H9 (cell line): ENCODE results near the gene BSN. TPM values are rescaled to one million over a fixed set of nuclear protein-coding genes. Genes with fewer than 3 reads are reported as not detected.

Source experiments
- DNase-seq: peaks from one replicate; pipeline ENCODE4 v3.0.0-alpha.2; 2017
- H2AFZ ChIP-seq: one replicate; pipeline ENCODE4 v1.6.1; 2013; ENCODE audit warnings: mild to moderate bottlenecking, low read length, control low read depth, moderate library complexity
- H2AK5ac ChIP-seq: 2 replicates; pipeline ENCODE4 v1.6.1; 2013; ENCODE audit warnings: low read length, control low read depth, mixed read lengths; ENCODE audit not compliant: insufficient read length
- H2BK120ac ChIP-seq: one replicate; pipeline ENCODE4 v1.6.1; 2013; ENCODE audit warnings: low read depth, mild to moderate bottlenecking, low read length, control low read depth, inconsistent platforms; ENCODE audit not compliant: poor library complexity, severe bottlenecking
- H2BK12ac ChIP-seq: 2 replicates; pipeline ENCODE4 v1.6.1; 2013; ENCODE audit warnings: low read length, control low read depth, mixed read lengths, low read depth; ENCODE audit not compliant: insufficient read length
- H2BK15ac ChIP-seq: 2 replicates; pipeline ENCODE4 v1.6.1; 2013; ENCODE audit warnings: low read depth, low read length, control low read depth
- H2BK20ac ChIP-seq: one replicate; pipeline ENCODE4 v1.6.1; 2013; ENCODE audit warnings: low read depth, mild to moderate bottlenecking, low read length, control low read depth, inconsistent platforms; ENCODE audit not compliant: poor library complexity, severe bottlenecking
- H2BK5ac ChIP-seq: 2 replicates; pipeline ENCODE4 v1.6.1; 2013; ENCODE audit warnings: low read length, control low read depth, mixed read lengths; ENCODE audit not compliant: insufficient read length
- H3K14ac ChIP-seq: 2 replicates; pipeline ENCODE4 v1.6.1; 2013; ENCODE audit warnings: low read length, control low read depth; ENCODE audit not compliant: insufficient read depth
- H3K18ac ChIP-seq: 2 replicates; pipeline ENCODE4 v1.6.1; 2013; ENCODE audit warnings: low read depth, mild to moderate bottlenecking, mixed read lengths, low read length, control low read depth; ENCODE audit not compliant: insufficient read length
- H3K23ac ChIP-seq: 2 replicates; pipeline ENCODE4 v1.6.1; 2013; ENCODE audit warnings: low read length, control low read depth, mixed read lengths, low read depth; ENCODE audit not compliant: insufficient read length
- H3K23me2 ChIP-seq: 2 replicates; pipeline ENCODE4 v1.6.1; 2013; ENCODE audit warnings: low read depth, mild to moderate bottlenecking, mixed read lengths, low read length, control low read depth; ENCODE audit not compliant: insufficient read length, poor library complexity, severe bottlenecking
- H3K27ac ChIP-seq: 2 replicates; pipeline ENCODE4 v1.5.1; 2013; ENCODE audit warnings: low read length, control low read depth, mixed read lengths, low read depth; ENCODE audit not compliant: insufficient read length
- H3K27me3 ChIP-seq: 2 replicates; pipeline ENCODE4 v1.6.1; 2013; ENCODE audit warnings: low read length, control low read depth, inconsistent platforms; ENCODE audit not compliant: insufficient read depth
- H3K4ac ChIP-seq: 2 replicates; pipeline ENCODE4 v1.6.1; 2013; ENCODE audit warnings: low read depth, mild to moderate bottlenecking, control low read depth, inconsistent platforms, low read length, moderate library complexity
- H3K4me1 ChIP-seq: 2 replicates; pipeline ENCODE4 v1.6.1; 2013; ENCODE audit warnings: low read length, control low read depth, inconsistent platforms; ENCODE audit not compliant: insufficient read depth
- H3K4me2 ChIP-seq: 2 replicates; pipeline ENCODE4 v1.6.1; 2013; ENCODE audit warnings: low read length, control low read depth, mixed read lengths; ENCODE audit not compliant: insufficient read length, insufficient read depth
- H3K56ac ChIP-seq: 2 replicates; pipeline ENCODE4 v1.6.1; 2013; ENCODE audit warnings: low read depth, mild to moderate bottlenecking, mixed read lengths, low read length, control low read depth; ENCODE audit not compliant: insufficient read length
- H3K79me1 ChIP-seq: 2 replicates; pipeline ENCODE4 v1.6.1; 2013; ENCODE audit warnings: low read depth, mild to moderate bottlenecking, moderate library complexity, low read length, control low read depth, inconsistent platforms; ENCODE audit not compliant: insufficient read depth, poor library complexity, severe bottlenecking
- H3K79me2 ChIP-seq: 2 replicates; pipeline ENCODE4 v1.6.1; 2013; ENCODE audit warnings: low read length, control low read depth, inconsistent platforms; ENCODE audit not compliant: insufficient read depth
- H3K9ac ChIP-seq: 2 replicates; pipeline ENCODE4 v1.6.1; 2013; ENCODE audit warnings: low read length, control low read depth, mixed read lengths; ENCODE audit not compliant: insufficient read length; ENCODE audit errors: extremely low read depth
- H3K9me3 ChIP-seq: one replicate; pipeline ENCODE4 v1.6.1; 2013; ENCODE audit warnings: low read depth, low read length, inconsistent platforms; ENCODE audit not compliant: control insufficient read depth
- H3T11ph ChIP-seq: one replicate; pipeline ENCODE4 v1.6.1; 2013; ENCODE audit warnings: mild to moderate bottlenecking, low read length, control low read depth, inconsistent platforms
- H4K20me1 ChIP-seq: one replicate; pipeline ENCODE4 v1.6.1; 2013; ENCODE audit not compliant: control insufficient read depth, insufficient read length, insufficient read depth
- H4K5ac ChIP-seq: 2 replicates; pipeline ENCODE4 v1.6.1; 2013; ENCODE audit warnings: low read depth, mild to moderate bottlenecking, mixed read lengths, low read length, control low read depth; ENCODE audit not compliant: insufficient read length
- H4K8ac ChIP-seq: replicated peaks from 2 replicates; pipeline ENCODE4 v1.6.1; 2013; ENCODE audit warnings: low read length, control low read depth, mixed read lengths, low read depth; ENCODE audit not compliant: insufficient read length
- H4K91ac ChIP-seq: 2 replicates; pipeline ENCODE4 v1.6.1; 2013; ENCODE audit warnings: low read depth, mild to moderate bottlenecking, moderate library complexity, mixed read lengths, low read length, control low read depth; ENCODE audit not compliant: insufficient read length
- H3K27ac Mint-ChIP-seq, 3 experiments: 2 replicates in 2 of 3; 3 replicates in 1 of 3; pipeline ENCODE4 v1.8.0; 2020 to 2021; ENCODE audit warnings: mixed read lengths in 3 of 3, mild to moderate bottlenecking in 1 of 3, moderate library complexity in 1 of 3
- H3K27me3 Mint-ChIP-seq: 2 replicates; pipeline ENCODE4 v1.8.0; 2021; ENCODE audit warnings: low read depth, mild to moderate bottlenecking, moderate library complexity, mixed read lengths
- H3K36me3 Mint-ChIP-seq, 3 experiments: 2 replicates in 2 of 3; 3 replicates in 1 of 3; pipeline ENCODE4 v1.8.0; 2020 to 2021; ENCODE audit warnings: low read depth in 3 of 3, mixed read lengths in 3 of 3; ENCODE audit not compliant: insufficient read depth in 1 of 3
- H3K4me1 Mint-ChIP-seq, 2 experiments: 2 replicates each; pipeline ENCODE4 v1.8.0; 2020; ENCODE audit warnings: mixed read lengths in 2 of 2
- H3K4me3 Mint-ChIP-seq, 2 experiments: 2 replicates in 1 of 2; 3 replicates in 1 of 2; pipeline ENCODE4 v1.8.0; 2020 to 2021; ENCODE audit warnings: mild to moderate bottlenecking in 2 of 2, mixed read lengths in 2 of 2, moderate library complexity in 1 of 2
- H3K9me3 Mint-ChIP-seq, 2 experiments: 2 replicates in 1 of 2; 3 replicates in 1 of 2; pipeline ENCODE4 v1.8.0; 2020; ENCODE audit warnings: mild to moderate bottlenecking in 2 of 2, mixed read lengths in 2 of 2, moderate library complexity in 1 of 2
- CTCF ChIP-seq: fragments of 200-600 bp; sonication (generic); conservative IDR thresholded peaks from 3 replicates; pipeline ENCODE4 v1.8.0; 2021; ENCODE audit warnings: antibody characterized with exemption, mild to moderate bottlenecking
- WGBS: extraction: QIAGEN DNeasy Blood & Tissue Kit; methylation state at CpG from one replicate; pipeline ENCODE4 v1.1.7; 2013; ENCODE audit warnings: missing lambda C conversion rate, low lambda C conversion rate, mixed read lengths; ENCODE audit not compliant: insufficient read length; ENCODE audit errors: extremely low coverage; 5-methylcytosine and 5-hydroxymethylcytosine counted together
- total RNA-seq: library from RNA; stranded (reverse); gene quantifications from 2 replicates; pipeline ENCODE4 v1.2.1, GENCODE V29; 2021

The BSN gene
- total RNA-seq, 1 experiment from 2014 or later = 2.4 TPM

GRCh38 chr3:49717211-49717958 is 163.1 kb downstream of the BSN start:
- Histone ChIP-seq H2AK5ac (no peak overlapping the region), H2BK5ac (no peak overlapping the region), H3K23ac (no peak overlapping the region), H4K5ac (no peak overlapping the region), H2AFZ (no peak overlapping the region), H3K4me2 (no peak overlapping the region), H3K79me2 (no peaks in the 10 kb centered on the region), H2BK20ac (no peak overlapping the region), H3K18ac (no peak overlapping the region), H3K27ac (no peak overlapping the region), H3K14ac (no peak overlapping the region), H4K20me1 (no peaks in the 10 kb centered on the region), H4K91ac (no peak overlapping the region), H3K56ac (no peak overlapping the region), H3K27me3 (no peaks in the 10 kb centered on the region), H3K79me1 (no peaks in the 10 kb centered on the region), H3K4ac (no peak overlapping the region), H3K4me1 (no peaks in the 10 kb centered on the region), H3K9ac (no peak overlapping the region), H3K9me3 (no peaks in the 10 kb centered on the region), H4K8ac (no peak overlapping the region), H3T11ph (no peak overlapping the region), H2BK15ac (no peak overlapping the region), H2BK12ac (no peak overlapping the region), H3K23me2 (peaks cover 10% of the 10 kb centered on the region), H2BK120ac (no peak overlapping the region)
- no peak for TF ChIP-seq CTCF
- H3K4me3 Mint-ChIP-seq = peak overlapping the region in 1 of 2 experiments; percentile 60; a peak in 2 of 5 replicates
- no peak overlapping the region for H3K27ac Mint-ChIP-seq
- WGBS = no CpG with 5 or more reads among the region's 14 CpGs
- DNase-seq = peak; percentile 25
- peaks cover 0 to 30% (median 29%) of the 10 kb centered on the region in 3 experiments; a peak in 6 of 7 replicates for H3K36me3 Mint-ChIP-seq
- peaks cover 4% of the 10 kb centered on the region for H3K27me3 Mint-ChIP-seq
- peaks cover 8 to 10% of the 10 kb centered on the region in 2 experiments for H3K4me1 Mint-ChIP-seq
- no peaks in the 10 kb centered on the region for H3K9me3 Mint-ChIP-seq
